Cardiac muscle cell (in vitro differentiated cells and primary cell): ENCODE measurements around the gene UBE2U. TPM values are rescaled to one million over a fixed set of nuclear protein-coding genes. Genes with fewer than 3 reads are reported as not detected.

ENCODE experiments used
- DNase-seq, 2 donors: peaks; one replicate each; pipeline versions ENCODE4 v3.0.0 to v3.0.0-alpha.2; 2010 to 2017; ENCODE audit warnings: low read depth in 1 of 2, low spot score in 1 of 2
- H3K27ac ChIP-seq: fragments of 200-600 bp; sonication (generic); 2 replicates; pipeline ENCODE4 v1.5.1; 2016
- H3K27me3 ChIP-seq: fragments of 200-600 bp; sonication (generic); 2 replicates; pipeline ENCODE4 v1.6.0; 2016; ENCODE audit warnings: control low read depth
- H3K36me3 ChIP-seq: fragments of 200-600 bp; sonication (generic); 2 replicates; pipeline ENCODE4 v1.5.1; 2016; ENCODE audit warnings: control low read depth
- H3K4me1 ChIP-seq: fragments of 200-600 bp; sonication (generic); 2 replicates; pipeline ENCODE4 v1.8.1; 2017; ENCODE audit warnings: low read depth, mild to moderate bottlenecking, mixed run types
- H3K4me3 ChIP-seq: fragments of 200-600 bp; sonication (generic); 2 replicates; pipeline ENCODE4 v1.5.1; 2016; ENCODE audit warnings: mild to moderate bottlenecking
- H3K9me3 ChIP-seq: fragments of 200-600 bp; sonication (generic); 2 replicates; pipeline ENCODE4 v1.5.1; 2017; ENCODE audit warnings: low read depth, mild to moderate bottlenecking, control low read depth
- polyA plus RNA-seq: library from polyadenylated mRNA; unstranded; fragments of >200 nt; fragmentation: Nextera tagmentation; extraction: Ambion mirVana; gene quantifications from 2 replicates; pipeline ENCODE4 v1.2.1, GENCODE V29; 2016
- total RNA-seq: library from RNA; depleted of rRNA; stranded (reverse); fragments of >200 nt; gene quantifications from 2 replicates; pipeline ENCODE4 v1.2.3, GENCODE V29; 2016
- TF ChIP-seq, protein P1 (sequence below): IDR thresholded peaks from 2 replicates; pipeline ENCODE4 v1.5.1; 2012; ENCODE audit warnings: low read depth, mild to moderate bottlenecking, low read length

Gene UBE2U
- total and polyA plus RNA-seq, 2 experiments from 2014 or later = not detected

DNA sequence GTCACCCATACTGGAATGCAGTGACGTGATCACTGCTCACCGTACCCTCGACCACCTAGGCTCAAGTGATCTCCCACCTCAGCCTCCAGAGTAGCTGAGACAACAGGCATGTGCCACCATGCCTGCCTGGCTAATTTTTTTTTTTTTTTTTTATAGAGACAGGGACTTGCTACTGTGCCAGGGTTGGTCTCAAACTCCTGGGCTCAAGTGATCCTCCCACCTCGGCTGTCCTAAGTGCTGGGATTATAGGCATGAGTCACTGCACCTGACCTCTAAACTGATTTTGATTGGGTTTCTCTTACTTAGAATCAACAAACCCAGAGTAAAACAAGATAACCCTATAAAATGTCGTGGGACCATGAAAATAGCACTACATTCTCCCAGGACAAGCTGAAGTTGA lies 112.0 kb downstream of the UBE2U start:
- Histone ChIP-seq H3K36me3 (no peaks in the 10 kb centered on the region), H3K9me3 (no peaks in the 10 kb centered on the region), H3K27ac (no peak overlapping the region), H3K27me3 (no peaks in the 10 kb centered on the region), H3K4me3 (no peak overlapping the region), H3K4me1 (peaks cover 20% of the 10 kb centered on the region)
- DNase-seq = no peak
- TF ChIP-seq, protein P1, sequence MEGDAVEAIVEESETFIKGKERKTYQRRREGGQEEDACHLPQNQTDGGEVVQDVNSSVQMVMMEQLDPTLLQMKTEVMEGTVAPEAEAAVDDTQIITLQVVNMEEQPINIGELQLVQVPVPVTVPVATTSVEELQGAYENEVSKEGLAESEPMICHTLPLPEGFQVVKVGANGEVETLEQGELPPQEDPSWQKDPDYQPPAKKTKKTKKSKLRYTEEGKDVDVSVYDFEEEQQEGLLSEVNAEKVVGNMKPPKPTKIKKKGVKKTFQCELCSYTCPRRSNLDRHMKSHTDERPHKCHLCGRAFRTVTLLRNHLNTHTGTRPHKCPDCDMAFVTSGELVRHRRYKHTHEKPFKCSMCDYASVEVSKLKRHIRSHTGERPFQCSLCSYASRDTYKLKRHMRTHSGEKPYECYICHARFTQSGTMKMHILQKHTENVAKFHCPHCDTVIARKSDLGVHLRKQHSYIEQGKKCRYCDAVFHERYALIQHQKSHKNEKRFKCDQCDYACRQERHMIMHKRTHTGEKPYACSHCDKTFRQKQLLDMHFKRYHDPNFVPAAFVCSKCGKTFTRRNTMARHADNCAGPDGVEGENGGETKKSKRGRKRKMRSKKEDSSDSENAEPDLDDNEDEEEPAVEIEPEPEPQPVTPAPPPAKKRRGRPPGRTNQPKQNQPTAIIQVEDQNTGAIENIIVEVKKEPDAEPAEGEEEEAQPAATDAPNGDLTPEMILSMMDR = no peak
